Caco-2 (cell line): Measurements from ENCODE around the gene MLN. TPM values are rescaled to one million over a fixed set of nuclear protein-coding genes. Genes with fewer than 3 reads are reported as not detected.

Experiments
- BruUV-seq: library from RNA; stranded (reverse); fragments of 400-500 nt; replicated peaks from 2 replicates; lab custom pipeline; 2021; lab: Mats Ljungman, UMichigan
- CTCF ChIA-PET: fragments of 300-600 bp; sonication (Branson Sonifier 250); formaldehyde crosslinking; loops from one replicate; lab custom pipeline; 2022; ENCODE audit warnings: antibody characterized with exemption; lab: Charles Lee
- POLR2A ChIA-PET: fragments of 300-600 bp; sonication (Branson Sonifier 250); formaldehyde crosslinking; loops from one replicate; lab custom pipeline; 2022; ENCODE audit warnings: antibody characterized with exemption; lab: Charles Lee
- DNase-seq, 2 experiments: peaks; one replicate each; pipeline versions ENCODE4 v3.0.0 to v3.0.0-alpha.2; 2020 to 2022
- H3K27me3 ChIP-seq: replicated peaks from 2 replicates; pipeline ENCODE4 v1.6.0; 2011; ENCODE audit warnings: low read length; ENCODE audit not compliant: control insufficient read depth, insufficient read depth
- H3K36me3 ChIP-seq: 2 replicates; pipeline ENCODE4 v1.5.1; 2011; ENCODE audit warnings: low read length; ENCODE audit not compliant: control insufficient read depth, insufficient read depth
- H3K4me1 ChIP-seq: fragments of 250-450 bp; sonication (Bioruptor Pico); 2 replicates; pipeline ENCODE4 v1.5.1; 2020; ENCODE audit warnings: mild to moderate bottlenecking
- H3K4me3 ChIP-seq: 2 replicates; pipeline ENCODE4 v1.5.1; 2011; ENCODE audit warnings: low read depth, mild to moderate bottlenecking, control low read depth, low read length
- H3K9me3 ChIP-seq: fragments of 250-450 bp; sonication (Bioruptor Pico); 2 replicates; pipeline ENCODE4 v1.5.1; 2020; ENCODE audit warnings: mild to moderate bottlenecking, moderate library complexity
- H3K27ac Mint-ChIP-seq: one replicate; pipeline ENCODE4 v1.8.0; 2022; ENCODE audit warnings: mixed read lengths; ENCODE audit not compliant: unreplicated experiment
- H3K27me3 Mint-ChIP-seq: one replicate; pipeline ENCODE4 v1.8.0; 2022; ENCODE audit warnings: mixed read lengths; ENCODE audit not compliant: insufficient read depth, unreplicated experiment
- H3K36me3 Mint-ChIP-seq: one replicate; pipeline ENCODE4 v1.8.0; 2022; ENCODE audit warnings: mild to moderate bottlenecking, mixed read lengths; ENCODE audit not compliant: insufficient read depth, unreplicated experiment
- H3K4me1 Mint-ChIP-seq: one replicate; pipeline ENCODE4 v1.8.0; 2022; ENCODE audit warnings: low read depth, mixed read lengths; ENCODE audit not compliant: unreplicated experiment
- H3K4me3 Mint-ChIP-seq: one replicate; pipeline ENCODE4 v1.8.0; 2022; ENCODE audit warnings: mild to moderate bottlenecking, moderate library complexity, mixed read lengths; ENCODE audit not compliant: unreplicated experiment
- H3K9me3 Mint-ChIP-seq: one replicate; pipeline ENCODE4 v1.8.0; 2022; ENCODE audit warnings: mixed read lengths; ENCODE audit not compliant: unreplicated experiment
- CTCF ChIP-seq, 2 experiments: fragments of 200-600 bp in 1 of 2; IDR thresholded peaks; 1 replicate in 1 of 2; 2 replicates in 1 of 2; pipeline versions ENCODE4 v1.5.1 to v1.8.0; 2011 to 2022; ENCODE audit warnings: antibody characterized with exemption in 1 of 2, control low read depth in 1 of 2, inconsistent platforms in 1 of 2, low read depth in 1 of 2, low read length in 1 of 2, mild to moderate bottlenecking in 1 of 2, moderate library complexity in 1 of 2; ENCODE audit not compliant: insufficient read depth in 1 of 2, severe bottlenecking in 1 of 2, unreplicated experiment in 1 of 2
- intact Hi-C: fragments of 100-400 bp; cut with micrococcal nuclease; formaldehyde crosslinking; loops from one replicate; pipeline ENCODE4 v1.10.0; 2022; ENCODE audit not compliant: unreplicated experiment
- total RNA-seq: library from RNA; stranded (reverse); gene quantifications from 2 replicates; pipeline ENCODE4 v1.2.3, GENCODE V29; 2022

Gene MLN
- total RNA-seq, 1 experiment from 2014 or later, result not detected

- no peaks in the 10 kb centered on the region for H3K36me3 ChIP-seq
- BruUV-seq, result no TSS peak
- no peaks in the 10 kb centered on the region for H3K36me3 Mint-ChIP-seq
- intact Hi-C loops, result no loop called here
- no peaks in the 10 kb centered on the region for H3K4me1 Mint-ChIP-seq
- H3K27ac Mint-ChIP-seq, result no peak overlapping the region
- POLR2A ChIA-PET, result interaction anchor here (0.6 kb wide), 1 partner anchor 278 kb away, joined by 6 read pairs; no protein-coding TSS in a partner anchor
- H3K4me1 ChIP-seq, result peaks cover 9% of the 10 kb centered on the region; the same call in 1 of the 2 replicates
- CTCF ChIA-PET, result no interaction called here
- H3K27me3 Mint-ChIP-seq, result no peaks in the 10 kb centered on the region
- H3K4me3 Mint-ChIP-seq, result no peak overlapping the region
- H3K9me3 ChIP-seq, result no peaks in the 10 kb centered on the region
- H3K9me3 Mint-ChIP-seq, result no peaks in the 10 kb centered on the region
- H3K4me3 ChIP-seq, result no peak overlapping the region
- TF ChIP-seq CTCF (IDR thresholded peaks at IDR 0.05; ENCODE audit: insufficient read depth in 1 of 2, low read depth in 1 of 2, low read length in 1 of 2, severe bottlenecking in 1 of 2, unreplicated experiment in 1 of 2), result no peak
- no peak for DNase-seq
- no peaks in the 10 kb centered on the region; the same call in 1 of the 2 replicates for H3K27me3 ChIP-seq
Measured at GRCh38 chr6:33848484-33848883, 44.7 kb upstream of the MLN start.

GRCh38 chr6:33847867-33848266 is 44.1 kb upstream of the MLN start:
- Mint-ChIP-seq H3K27me3 (no peaks in the 10 kb centered on the region), H3K9me3 (no peaks in the 10 kb centered on the region), H3K4me1 (no peaks in the 10 kb centered on the region), H3K4me3 (no peak overlapping the region), H3K27ac (no peak overlapping the region), H3K36me3 (no peaks in the 10 kb centered on the region)
- intact Hi-C loops, result no loop called here
- ChIA-PET CTCF (interaction anchor here (0.6 kb wide), 1 partner anchor 11 kb away, joined by 3 read pairs; no protein-coding TSS in a partner anchor), POLR2A (interaction anchor here (0.6 to 0.7 kb wide), 2 partner anchors 105 to 277 kb away, joined by 3 to 6 read pairs; no protein-coding TSS in a partner anchor)
- Histone ChIP-seq H3K4me3 (no peak overlapping the region), H3K27me3 (no peaks in the 10 kb centered on the region; the same call in 1 of the 2 replicates), H3K36me3 (no peaks in the 10 kb centered on the region), H3K9me3 (no peaks in the 10 kb centered on the region), H3K4me1 (peaks cover 9% of the 10 kb centered on the region; the same call in 1 of the 2 replicates)
- TF ChIP-seq CTCF (IDR thresholded peaks at IDR 0.05; ENCODE audit: insufficient read depth in 1 of 2, low read depth in 1 of 2, low read length in 1 of 2, severe bottlenecking in 1 of 2, unreplicated experiment in 1 of 2), result no peak
- DNase-seq, result no peak
- BruUV-seq, result no TSS peak

GRCh38 chr6:33847078-33847477 is 43.3 kb upstream of the MLN start:
- CTCF ChIA-PET, result no interaction called here
- TF ChIP-seq CTCF (IDR thresholded peaks at IDR 0.05; ENCODE audit: insufficient read depth in 1 of 2, low read depth in 1 of 2, low read length in 1 of 2, severe bottlenecking in 1 of 2, unreplicated experiment in 1 of 2), result no peak
- Mint-ChIP-seq H3K9me3 (no peaks in the 10 kb centered on the region), H3K36me3 (no peaks in the 10 kb centered on the region), H3K27me3 (no peaks in the 10 kb centered on the region), H3K27ac (no peak overlapping the region), H3K4me1 (no peaks in the 10 kb centered on the region), H3K4me3 (no peak overlapping the region)
- Histone ChIP-seq H3K4me3 (no peak overlapping the region), H3K36me3 (no peaks in the 10 kb centered on the region), H3K4me1 (peaks cover 5% of the 10 kb centered on the region; the same call in 1 of the 2 replicates), H3K9me3 (no peaks in the 10 kb centered on the region), H3K27me3 (no peaks in the 10 kb centered on the region; the same call in 1 of the 2 replicates)
- intact Hi-C loops, result no loop called here
- DNase-seq, result no peak
- POLR2A ChIA-PET, result interaction anchor here (0.7 kb wide), 2 partner anchors 104 to 180 kb away, joined by 3 to 11 read pairs; no protein-coding TSS in a partner anchor
- no TSS peak for BruUV-seq
